Measurements from ENCODE around the gene CRIP2.

The CRIP2 gene

DNA sequence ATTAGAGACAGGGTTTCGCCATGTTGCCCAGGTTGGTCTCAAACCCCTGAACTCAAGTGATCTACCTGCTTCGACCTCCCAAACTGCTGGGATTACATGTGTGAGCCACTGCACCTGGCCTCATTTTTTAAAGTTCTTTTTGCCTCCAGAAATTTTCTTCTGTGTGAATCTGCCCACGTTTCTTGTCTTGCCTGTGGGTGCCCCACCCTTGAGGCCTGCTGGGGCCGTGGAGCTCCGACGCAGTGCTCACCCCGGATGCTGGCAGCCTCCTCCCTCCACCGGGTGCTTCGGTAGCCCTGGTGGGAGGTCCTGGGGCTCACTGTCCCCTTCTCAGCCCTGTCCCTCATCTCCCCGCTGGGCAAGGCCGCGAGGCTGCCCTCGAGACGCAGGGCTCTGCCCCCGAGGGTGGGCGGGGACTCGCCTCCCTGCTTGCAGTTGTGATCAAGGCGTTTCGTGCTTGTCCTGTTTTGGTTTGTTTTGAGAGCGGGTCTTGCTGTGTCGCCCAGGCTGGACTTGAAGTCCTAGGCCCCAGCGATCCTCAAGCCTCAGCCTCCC is 19.5 kb upstream of the CRIP2 start:
- Histone ChIP-seq H3K4me3 (no peak overlapping the region), H3K9ac (ENCODE audit: insufficient read length) (no peak overlapping the region), H3K36me3 (ENCODE audit: insufficient read depth, low read length) (peaks cover 48% of the 10 kb centered on the region; the same call in 1 of the 2 replicates), H3K27ac (no peak overlapping the region), H3K9me3 (ENCODE audit: low read depth, low read length) (no peaks in the 10 kb centered on the region)
- no peak for DNase-seq (ENCODE audit: low read depth, low spot score)
- no peak for TF ChIP-seq EZH2 (IDR thresholded peaks at IDR 0.05)
- no peak for TF ChIP-seq POLR2AphosphoS5 (IDR thresholded peaks at IDR 0.05; ENCODE audit: borderline replicate concordance, low read depth, low read length)
- no peak for TF ChIP-seq FOXP2 (optimal IDR thresholded peaks at IDR 0.05; ENCODE audit: control extremely low read depth, extremely low read length, insufficient read depth)

DNA sequence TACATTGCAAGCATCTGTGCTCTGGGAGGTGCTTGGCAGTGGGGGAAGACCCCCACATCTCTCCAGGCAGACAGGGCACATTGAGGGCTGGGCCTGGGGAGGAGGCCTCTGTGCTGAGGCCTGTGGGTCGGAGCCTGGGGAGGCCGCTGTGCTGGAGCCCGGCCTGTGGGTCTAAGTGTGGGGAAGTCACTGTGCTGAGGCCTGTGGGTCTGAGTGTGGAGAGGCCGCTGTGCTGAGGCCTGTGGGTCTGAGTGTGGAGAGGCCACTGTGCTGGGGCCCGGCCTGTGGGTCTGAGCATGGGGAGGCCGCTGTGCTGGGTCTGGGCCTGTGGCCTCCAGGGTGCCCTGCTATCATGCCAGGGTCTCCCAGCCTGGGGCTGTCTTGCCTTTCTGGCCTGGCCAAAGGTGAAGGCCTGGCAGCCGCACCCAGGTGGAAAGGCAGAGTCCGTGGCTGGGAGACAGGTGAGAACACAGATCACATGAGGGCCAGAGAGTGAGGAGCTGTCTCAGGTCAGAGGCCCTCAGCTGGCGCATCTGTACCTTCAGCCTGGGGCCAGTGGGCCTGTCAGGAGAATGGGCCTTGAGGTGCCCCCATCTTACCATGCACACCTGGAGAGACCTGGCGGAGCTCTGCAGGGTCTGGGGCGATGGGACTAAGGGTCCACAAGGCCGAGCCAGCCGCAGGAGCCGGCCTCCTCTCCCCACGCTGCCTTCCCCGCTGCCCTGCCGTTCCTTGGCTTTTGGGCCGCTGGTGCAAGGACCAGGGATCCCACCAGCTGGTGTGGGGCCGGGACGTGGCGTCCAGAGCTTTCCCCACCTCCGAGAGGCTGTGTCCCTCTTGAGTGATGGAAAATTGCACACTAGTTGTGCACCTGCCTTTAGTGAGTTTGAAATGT is 18.6 kb upstream of the CRIP2 start:
- H3K36me3 ChIP-seq (ENCODE audit: insufficient read depth, low read length), result peaks cover 48% of the 10 kb centered on the region; the same call in 1 of the 2 replicates
- no peak overlapping the region for H3K9ac ChIP-seq (ENCODE audit: insufficient read length)
- no peaks in the 10 kb centered on the region for H3K9me3 ChIP-seq (ENCODE audit: low read depth, low read length)
- H3K4me3 ChIP-seq, result no peak overlapping the region
- TF ChIP-seq FOXP2 (optimal IDR thresholded peaks at IDR 0.05; ENCODE audit: control extremely low read depth, extremely low read length, insufficient read depth), result no peak
- no peak for TF ChIP-seq POLR2AphosphoS5 (IDR thresholded peaks at IDR 0.05; ENCODE audit: borderline replicate concordance, low read depth, low read length)
- TF ChIP-seq EZH2 (IDR thresholded peaks at IDR 0.05), result no peak
- no peak for DNase-seq (ENCODE audit: low read depth, low spot score)
- H3K27ac ChIP-seq, result no peak overlapping the region

DNA sequence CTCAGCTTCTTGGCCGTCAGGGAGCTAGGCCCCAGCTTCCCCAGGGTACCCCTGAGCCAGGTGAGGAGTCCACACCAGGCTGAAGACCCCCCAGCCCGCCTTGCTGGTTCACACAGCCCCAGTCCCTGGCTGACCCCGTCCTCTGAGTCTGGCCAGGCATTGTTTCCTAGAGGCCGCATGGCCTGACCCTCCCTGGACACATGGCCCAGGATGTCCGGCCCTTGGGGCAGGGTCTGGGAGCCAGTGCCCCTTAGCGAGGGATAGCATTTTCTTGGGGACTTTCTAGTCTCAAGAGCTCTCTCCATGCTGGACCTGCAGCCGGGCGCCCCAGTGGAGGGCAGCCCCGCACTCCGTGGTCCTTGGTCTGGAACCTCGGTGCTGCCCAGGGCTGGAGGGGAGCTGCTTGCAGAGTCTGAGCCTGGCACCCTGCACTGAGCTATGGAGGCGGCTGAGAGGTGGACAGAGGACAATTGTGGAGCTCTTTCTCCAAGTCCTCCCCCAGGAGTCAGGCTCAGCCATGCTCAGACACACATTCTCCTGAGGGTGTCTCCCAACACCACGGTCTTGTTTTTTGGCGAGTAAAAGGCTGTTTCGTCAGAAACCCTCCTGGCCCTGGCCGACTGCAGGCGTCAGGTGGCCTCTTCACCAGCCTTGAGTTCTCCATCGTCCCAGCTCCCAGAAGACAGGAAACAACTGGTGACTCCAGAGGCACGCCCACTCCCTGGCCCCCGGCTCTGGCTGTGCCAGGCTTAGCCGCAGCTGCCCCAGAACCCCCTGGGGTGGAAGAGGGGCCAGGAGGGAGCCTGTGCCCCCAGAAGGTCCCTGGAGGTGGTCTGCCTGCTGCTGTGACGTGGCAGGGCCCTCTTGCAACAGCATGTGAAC is 17.6 kb upstream of the CRIP2 start:
- Histone ChIP-seq H3K36me3 (ENCODE audit: insufficient read depth, low read length) (peaks cover 51% of the 10 kb centered on the region; the same call in 1 of the 2 replicates), H3K9ac (ENCODE audit: insufficient read length) (no peak overlapping the region), H3K9me3 (ENCODE audit: low read depth, low read length) (no peaks in the 10 kb centered on the region), H3K4me3 (no peak overlapping the region), H3K27ac (no peak overlapping the region)
- TF ChIP-seq POLR2AphosphoS5 (IDR thresholded peaks at IDR 0.05; ENCODE audit: borderline replicate concordance, low read depth, low read length) (no peak), EZH2 (IDR thresholded peaks at IDR 0.05) (no peak), FOXP2 (optimal IDR thresholded peaks at IDR 0.05; ENCODE audit: control extremely low read depth, extremely low read length, insufficient read depth) (no peak)
- no peak for DNase-seq (ENCODE audit: low read depth, low spot score)

DNA sequence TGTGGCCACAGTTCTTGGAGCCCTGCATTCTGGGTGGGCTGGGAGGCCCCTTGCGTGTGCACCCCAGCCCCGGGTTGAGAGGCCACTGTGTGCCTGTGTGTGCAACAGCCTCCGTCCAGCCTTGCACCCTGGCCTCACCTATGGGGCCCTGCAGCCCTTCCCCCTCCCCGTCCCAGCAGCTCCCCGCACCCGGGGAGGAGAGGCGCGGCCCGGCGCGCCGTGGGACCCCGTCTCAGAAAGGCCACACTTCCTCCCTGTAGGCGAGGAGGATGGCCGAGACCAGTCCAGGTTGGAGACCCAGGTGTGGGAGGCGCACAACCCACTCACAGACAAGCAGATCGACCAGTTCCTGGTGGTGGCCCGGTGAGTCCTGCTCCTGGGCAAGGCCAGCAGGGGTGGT is 16.6 kb upstream of the CRIP2 start:
- TF ChIP-seq FOXP2 (optimal IDR thresholded peaks at IDR 0.05; ENCODE audit: control extremely low read depth, extremely low read length, insufficient read depth) (no peak), POLR2AphosphoS5 (IDR thresholded peaks at IDR 0.05; ENCODE audit: borderline replicate concordance, low read depth, low read length) (no peak), EZH2 (IDR thresholded peaks at IDR 0.05) (no peak)
- peaks cover 49% of the 10 kb centered on the region; the same call in 1 of the 2 replicates for H3K36me3 ChIP-seq (ENCODE audit: insufficient read depth, low read length)
- DNase-seq (ENCODE audit: low read depth, low spot score), result no peak
- H3K9me3 ChIP-seq (ENCODE audit: low read depth, low read length), result no peaks in the 10 kb centered on the region
- H3K4me3 ChIP-seq, result no peak overlapping the region
- no peak overlapping the region for H3K27ac ChIP-seq
- H3K9ac ChIP-seq (ENCODE audit: insufficient read length), result no peak overlapping the region

DNA sequence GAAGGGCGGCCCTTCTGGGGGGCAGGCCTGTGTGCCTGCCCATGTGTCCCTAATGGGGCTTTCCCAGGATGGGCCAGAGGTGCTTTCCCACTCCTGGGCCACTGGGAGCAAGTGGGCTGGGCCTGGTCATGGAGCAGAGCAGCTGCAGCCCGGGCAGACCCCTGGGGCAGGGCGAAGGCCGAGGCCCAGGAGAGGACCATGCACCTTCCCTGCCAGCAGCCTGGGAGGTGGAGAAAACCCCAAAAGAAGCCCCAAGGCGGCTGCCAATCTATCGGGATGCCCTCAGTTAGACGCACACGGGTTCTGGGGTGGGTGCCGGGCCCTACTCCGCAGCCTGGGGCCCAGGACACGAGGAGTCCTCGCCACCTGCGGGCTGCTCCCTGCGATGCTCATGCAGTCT is 16.1 kb upstream of the CRIP2 start:
- Histone ChIP-seq H3K9ac (ENCODE audit: insufficient read length) (no peak overlapping the region), H3K36me3 (ENCODE audit: insufficient read depth, low read length) (peaks cover 53% of the 10 kb centered on the region; the same call in 1 of the 2 replicates), H3K4me3 (no peak overlapping the region), H3K9me3 (ENCODE audit: low read depth, low read length) (no peaks in the 10 kb centered on the region), H3K27ac (no peak overlapping the region)
- no peak for DNase-seq (ENCODE audit: low read depth, low spot score)
- no peak for TF ChIP-seq POLR2AphosphoS5 (IDR thresholded peaks at IDR 0.05; ENCODE audit: borderline replicate concordance, low read depth, low read length)
- TF ChIP-seq FOXP2 (optimal IDR thresholded peaks at IDR 0.05; ENCODE audit: control extremely low read depth, extremely low read length, insufficient read depth), result no peak
- TF ChIP-seq EZH2 (IDR thresholded peaks at IDR 0.05), result no peak

DNA sequence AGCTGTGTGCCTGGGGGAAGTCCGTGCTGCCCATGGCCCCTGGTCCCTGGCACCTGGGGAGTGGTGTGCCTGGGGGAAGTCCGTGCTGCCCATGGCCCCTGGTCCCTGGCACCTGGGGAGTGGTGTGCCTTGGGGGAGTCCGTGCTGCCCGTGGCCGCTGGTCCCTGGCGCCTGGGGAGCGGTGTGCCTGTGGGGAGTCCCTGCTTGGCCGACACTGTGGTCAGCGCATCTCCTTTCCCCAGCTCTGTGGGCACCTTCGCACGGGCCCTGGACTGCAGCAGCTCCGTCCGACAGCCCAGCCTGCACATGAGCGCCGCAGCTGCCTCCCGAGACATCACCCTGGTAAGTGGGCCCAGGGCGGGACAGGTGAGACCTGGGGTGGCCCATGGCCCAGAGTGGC is 14.5 kb upstream of the CRIP2 start:
- no peak overlapping the region for H3K4me3 ChIP-seq
- H3K9ac ChIP-seq (ENCODE audit: insufficient read length), result no peak overlapping the region
- peaks cover 57% of the 10 kb centered on the region; the same call in 1 of the 2 replicates for H3K36me3 ChIP-seq (ENCODE audit: insufficient read depth, low read length)

DNA sequence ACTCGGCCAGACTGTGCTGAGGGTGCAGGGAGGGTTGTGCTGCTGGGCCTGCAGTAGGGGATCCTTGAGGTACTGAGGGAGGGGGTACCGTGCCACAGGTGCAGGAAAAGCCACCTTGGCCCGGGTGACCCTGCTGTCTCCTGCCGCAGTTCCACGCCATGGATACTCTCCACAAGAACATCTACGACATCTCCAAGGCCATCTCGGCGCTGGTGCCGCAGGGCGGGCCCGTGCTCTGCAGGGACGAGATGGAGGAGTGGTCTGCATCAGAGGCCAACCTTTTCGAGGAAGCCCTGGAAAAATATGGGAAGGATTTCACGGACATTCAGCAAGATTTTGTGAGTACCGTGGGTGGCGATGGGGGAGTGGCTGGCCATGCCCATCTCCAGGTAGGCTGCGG is 14.0 kb upstream of the CRIP2 start:
- Histone ChIP-seq H3K27ac (no peak overlapping the region), H3K36me3 (ENCODE audit: insufficient read depth, low read length) (peaks cover 59% of the 10 kb centered on the region; the same call in 1 of the 2 replicates), H3K9ac (ENCODE audit: insufficient read length) (no peak overlapping the region), H3K4me3 (no peak overlapping the region), H3K9me3 (ENCODE audit: low read depth, low read length) (no peaks in the 10 kb centered on the region)
- no peak for DNase-seq (ENCODE audit: low read depth, low spot score)
- TF ChIP-seq POLR2AphosphoS5 (IDR thresholded peaks at IDR 0.05; ENCODE audit: borderline replicate concordance, low read depth, low read length) (no peak; the same call in 1 of the 2 replicates), EZH2 (IDR thresholded peaks at IDR 0.05) (no peak), FOXP2 (optimal IDR thresholded peaks at IDR 0.05; ENCODE audit: control extremely low read depth, extremely low read length, insufficient read depth) (no peak)

More for the DNA sequence above, 14.5 kb upstream of the CRIP2 start:
- Histone ChIP-seq H3K9me3 (ENCODE audit: low read depth, low read length) (no peaks in the 10 kb centered on the region), H3K27ac (no peak overlapping the region)
- no peak for DNase-seq (ENCODE audit: low read depth, low spot score)
- no peak for TF ChIP-seq POLR2AphosphoS5 (IDR thresholded peaks at IDR 0.05; ENCODE audit: borderline replicate concordance, low read depth, low read length)
- no peak for TF ChIP-seq FOXP2 (optimal IDR thresholded peaks at IDR 0.05; ENCODE audit: control extremely low read depth, extremely low read length, insufficient read depth)
- no peak for TF ChIP-seq EZH2 (IDR thresholded peaks at IDR 0.05)
